NCI-H187 (cell line): ENCODE measurements around the gene ARHGEF19.
"Not testable (repeated sequence)": the region's sequence is repeated elsewhere in the genome, so short reads cannot be mapped to it uniquely, and the experiment has no call there.

Experiments
- DNase-seq, 2 experiments: peaks; one replicate each; lab custom pipeline; 2025; lab: John Stamatoyannopoulos, UW

The ARHGEF19 gene

DNA sequence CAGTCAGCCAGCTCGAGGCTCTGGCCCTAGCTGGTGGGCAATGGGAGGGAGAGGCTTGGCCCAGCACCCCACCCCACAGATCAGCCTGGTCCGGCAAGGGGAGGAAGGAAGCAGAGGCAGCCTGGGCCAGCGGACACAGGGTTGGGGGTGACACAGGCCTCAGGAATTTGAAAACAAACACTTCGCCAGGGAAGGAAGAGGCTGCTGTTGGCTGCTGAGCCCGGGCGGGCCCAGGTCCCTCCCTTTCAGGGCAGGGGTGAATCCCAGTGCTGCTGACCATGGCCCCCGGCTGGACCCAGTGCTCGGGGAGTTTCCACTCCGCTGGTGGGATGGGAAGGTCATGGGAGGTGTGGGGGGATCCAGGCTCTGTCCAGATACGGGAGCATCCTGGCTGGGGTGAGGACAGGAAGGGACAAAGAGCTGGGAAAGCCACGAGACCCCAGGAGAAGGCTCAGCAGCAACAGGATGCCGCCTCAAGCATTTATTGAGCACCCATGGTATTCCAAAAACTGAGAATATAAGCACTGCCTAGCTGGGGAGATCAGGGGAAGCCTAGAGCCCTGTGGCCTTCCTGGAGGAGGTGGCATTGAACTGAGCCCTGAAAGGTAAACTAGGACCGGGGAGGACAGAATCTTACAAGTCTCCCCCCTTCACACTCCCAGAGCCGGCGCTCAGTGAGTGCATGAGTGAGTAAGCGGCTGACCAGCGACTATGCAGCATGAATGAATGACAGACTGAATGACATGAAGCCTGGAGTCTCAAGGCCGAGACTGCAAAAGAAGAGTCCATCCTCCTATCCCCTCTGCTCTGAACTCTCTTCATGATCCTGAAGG lies 30.3 kb downstream of the ARHGEF19 start:
- no peak for DNase-seq

DNA sequence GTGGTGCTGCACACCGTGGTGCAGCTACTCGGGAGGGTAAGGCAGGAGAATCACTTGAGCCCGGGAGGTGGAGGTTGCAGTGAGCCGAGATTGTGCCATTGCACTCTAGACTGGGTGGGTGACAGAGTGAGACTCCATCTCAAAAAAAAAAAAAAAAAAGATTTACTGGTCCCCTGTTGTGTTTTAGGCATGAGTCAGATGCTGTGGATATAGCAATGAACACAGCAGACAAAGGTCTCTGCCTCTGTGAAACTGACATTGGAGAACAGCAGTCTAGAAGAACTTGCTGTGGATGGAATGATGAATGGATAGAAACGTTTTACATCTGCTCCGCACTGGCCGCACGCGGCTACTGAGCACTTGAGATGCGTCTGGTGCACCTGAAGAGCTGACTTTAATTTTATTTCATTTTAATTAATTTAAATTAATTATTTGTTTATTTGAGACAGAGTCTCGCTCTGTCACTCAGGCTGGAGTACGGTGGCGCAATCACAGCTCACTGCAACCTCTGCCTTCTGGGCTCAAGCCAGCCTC lies 32.1 kb downstream of the ARHGEF19 start:
- DNase-seq: no peak

DNA sequence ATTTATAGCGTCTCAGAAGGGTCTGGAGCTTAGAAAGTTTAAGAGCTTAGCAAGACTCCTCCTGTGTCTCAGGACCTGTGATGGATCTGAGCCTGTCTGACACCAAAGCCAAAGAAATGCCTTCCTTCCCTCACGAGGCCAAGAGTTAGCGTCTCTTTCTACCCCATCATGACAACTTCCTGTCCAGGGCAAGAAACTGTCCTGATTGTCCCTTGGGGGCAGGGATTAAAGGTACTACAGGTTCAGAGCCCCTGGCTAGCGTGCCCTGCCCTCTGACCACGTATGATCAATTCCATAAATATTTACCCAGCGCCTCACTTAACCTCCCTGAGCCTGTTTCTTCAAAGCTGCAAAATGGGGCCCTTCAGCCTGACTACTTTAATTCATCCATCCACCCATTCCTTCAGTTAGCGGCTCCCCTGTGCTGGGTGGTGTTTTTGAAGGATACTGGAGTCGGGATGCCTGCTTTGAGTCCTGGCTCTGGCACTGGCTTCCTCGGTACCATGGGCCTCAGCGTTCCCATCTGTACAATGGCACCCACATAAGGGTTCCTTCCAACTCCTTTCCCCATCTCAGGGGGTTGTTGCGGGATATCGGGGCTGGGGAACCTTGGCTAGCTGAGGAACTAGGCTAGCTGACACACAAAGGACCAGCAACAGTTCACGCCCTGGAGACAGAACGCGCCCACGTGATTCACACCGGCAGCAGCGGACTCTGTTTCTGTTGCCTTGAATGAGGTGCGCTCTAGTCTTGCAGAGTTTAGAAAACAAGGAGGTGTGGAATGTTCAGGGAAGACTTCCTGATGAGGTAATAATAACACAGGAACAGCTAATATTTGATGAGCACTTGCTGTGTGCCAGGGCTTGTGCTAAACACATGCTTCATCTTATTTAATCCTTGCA lies 33.6 kb downstream of the ARHGEF19 start:
- DNase-seq: no peak

DNA sequence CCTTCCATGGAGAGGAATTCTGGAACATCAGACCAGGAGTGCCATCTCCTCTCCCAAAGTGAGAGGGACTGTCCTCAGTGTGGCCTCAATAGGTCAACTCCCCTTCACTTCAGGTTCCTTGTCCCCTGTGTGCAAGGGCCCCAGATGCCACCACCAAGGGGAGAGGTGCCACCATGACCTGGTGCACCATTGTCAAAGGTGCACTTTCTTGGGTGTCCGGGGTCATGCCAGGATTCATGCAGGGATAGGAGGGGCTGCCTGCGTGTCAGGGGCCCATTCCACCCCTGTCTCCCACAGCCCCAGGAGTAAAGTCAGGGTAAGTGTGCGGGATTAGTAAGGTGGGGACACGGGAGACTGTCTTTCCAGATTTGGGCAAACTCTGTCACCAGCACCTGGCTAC lies 35.1 kb downstream of the ARHGEF19 start:
- no peak for DNase-seq

DNA sequence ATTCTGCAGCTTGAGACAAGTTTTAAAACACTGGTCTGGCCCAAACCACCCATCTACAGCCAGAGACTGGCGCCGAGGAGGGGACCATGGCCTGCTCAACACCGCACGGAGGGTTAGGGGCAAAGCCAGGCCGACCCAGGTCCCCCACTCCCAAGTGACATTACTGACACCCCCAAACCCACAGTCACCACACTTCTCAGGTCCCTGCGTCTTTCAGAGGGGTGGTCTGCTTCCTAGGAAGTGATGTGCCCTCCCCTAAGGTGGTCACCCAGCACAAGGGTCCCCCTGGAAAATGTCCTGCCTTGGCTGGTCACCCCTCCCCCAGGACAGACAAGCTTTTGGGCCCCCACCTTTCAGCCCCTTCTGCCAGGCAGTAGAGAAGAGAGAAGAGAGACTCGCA lies 35.8 kb downstream of the ARHGEF19 start:
- no peak for DNase-seq

DNA sequence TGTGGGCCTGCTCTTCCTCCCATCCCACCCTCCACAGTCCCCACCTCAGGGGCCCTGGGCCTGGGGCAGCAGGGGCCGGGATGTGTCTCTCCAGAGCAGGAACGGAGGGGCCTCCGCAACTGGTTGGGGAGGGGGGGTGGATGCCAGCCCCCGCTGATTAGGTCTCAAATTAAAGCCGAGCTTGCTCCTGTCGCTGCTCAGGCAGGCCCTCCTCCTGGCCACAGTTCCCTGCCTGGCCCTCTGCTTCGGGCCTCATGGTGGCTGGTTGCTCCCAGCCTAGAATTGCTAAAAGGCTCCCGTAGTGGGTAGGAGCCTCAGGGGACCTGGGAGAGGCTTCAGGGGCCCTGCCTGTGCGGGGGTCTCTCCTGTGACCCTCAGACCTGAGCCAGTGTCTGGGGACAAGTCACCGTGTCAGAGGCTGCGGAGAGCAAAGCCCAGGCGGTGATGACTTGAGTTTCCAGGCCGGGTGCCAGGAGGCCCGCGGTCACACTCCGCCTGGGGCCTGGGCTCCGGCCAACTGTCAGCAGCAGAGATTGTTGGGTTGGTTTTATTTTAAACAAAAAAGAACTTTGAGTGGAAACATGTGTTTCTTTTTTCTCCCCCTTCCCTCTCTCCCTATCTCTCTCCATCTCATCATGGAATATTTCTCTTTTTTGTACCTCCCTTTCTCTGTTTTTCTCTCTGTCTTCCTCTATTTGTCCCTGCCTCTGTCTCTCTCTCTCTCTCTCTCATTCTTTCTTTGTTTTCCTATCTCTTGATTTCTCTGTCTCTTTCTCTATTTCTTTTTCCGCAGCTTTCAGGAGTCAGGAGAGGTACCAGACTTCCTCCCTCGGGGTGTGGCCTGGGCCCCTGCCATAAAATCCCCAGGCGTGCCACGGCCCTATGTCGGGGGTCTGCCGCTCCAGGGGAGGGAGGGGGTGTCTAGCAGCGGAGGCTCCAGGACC lies 36.6 kb downstream of the ARHGEF19 start:
- no peak for DNase-seq

DNA sequence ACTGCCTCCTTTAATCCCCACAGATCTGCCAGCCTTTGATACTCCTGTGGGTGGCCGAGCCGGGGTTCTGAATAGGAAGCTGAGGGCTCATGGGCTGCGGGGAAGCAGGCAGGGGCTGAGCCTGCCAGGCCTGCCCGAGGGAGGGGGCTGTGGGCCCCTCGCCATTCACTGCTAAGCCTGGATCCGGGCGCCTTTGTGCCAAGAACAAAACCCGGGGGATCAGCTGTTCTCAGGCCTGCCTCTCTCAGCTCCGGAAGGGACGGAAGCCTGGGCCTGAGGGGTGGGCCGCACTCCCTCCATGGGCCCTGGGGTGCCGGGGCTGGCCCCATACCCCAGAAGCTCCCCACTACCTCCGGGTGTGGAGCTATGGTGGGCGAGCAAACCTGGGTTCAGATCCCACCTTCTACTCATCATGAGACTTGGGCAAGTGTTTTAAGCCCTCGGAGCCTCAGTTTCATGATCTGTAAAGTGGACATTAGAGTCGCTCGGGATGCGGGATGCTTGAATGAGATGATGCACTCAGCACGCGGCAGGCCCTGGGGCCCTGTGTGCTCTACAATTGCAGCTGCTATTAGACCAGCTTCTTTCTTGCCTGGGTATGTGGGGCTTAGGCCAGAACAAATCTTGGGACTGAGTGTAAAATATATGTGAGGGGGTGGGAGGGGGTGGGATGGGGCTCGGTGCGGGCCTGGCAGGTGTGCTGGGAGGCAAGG lies 37.4 kb downstream of the ARHGEF19 start:
- no peak for DNase-seq

DNA sequence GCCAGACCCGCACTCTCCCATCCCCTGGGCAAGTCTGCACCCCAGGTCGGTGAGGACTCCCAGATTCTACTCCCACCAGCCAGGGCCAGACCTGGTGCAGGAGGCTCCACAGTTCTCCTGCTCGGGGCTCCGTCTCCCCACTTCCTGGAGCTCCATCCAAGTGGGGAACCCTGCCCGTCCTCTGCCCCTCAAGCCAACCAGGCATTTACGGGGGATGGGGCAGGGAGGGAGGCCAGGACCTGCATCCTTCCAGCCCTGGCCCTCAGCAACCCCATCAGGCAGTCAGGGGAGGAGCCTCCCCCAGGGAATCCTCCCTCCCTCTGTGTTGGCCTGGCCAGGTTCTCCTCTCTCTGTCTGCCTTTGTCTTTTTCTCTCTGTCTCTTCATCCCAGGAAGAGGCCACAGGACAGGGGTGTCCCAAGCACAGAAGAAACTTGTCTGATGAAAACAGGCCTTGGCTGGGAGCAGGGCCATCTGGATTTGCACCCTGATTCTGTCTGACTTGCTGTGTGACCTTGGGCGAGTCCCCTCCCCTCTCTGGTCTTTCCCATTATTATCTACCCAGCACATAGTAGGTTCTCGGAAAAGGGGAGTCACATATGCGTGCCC lies 38.1 kb downstream of the ARHGEF19 start:
- DNase-seq: no peak

DNA sequence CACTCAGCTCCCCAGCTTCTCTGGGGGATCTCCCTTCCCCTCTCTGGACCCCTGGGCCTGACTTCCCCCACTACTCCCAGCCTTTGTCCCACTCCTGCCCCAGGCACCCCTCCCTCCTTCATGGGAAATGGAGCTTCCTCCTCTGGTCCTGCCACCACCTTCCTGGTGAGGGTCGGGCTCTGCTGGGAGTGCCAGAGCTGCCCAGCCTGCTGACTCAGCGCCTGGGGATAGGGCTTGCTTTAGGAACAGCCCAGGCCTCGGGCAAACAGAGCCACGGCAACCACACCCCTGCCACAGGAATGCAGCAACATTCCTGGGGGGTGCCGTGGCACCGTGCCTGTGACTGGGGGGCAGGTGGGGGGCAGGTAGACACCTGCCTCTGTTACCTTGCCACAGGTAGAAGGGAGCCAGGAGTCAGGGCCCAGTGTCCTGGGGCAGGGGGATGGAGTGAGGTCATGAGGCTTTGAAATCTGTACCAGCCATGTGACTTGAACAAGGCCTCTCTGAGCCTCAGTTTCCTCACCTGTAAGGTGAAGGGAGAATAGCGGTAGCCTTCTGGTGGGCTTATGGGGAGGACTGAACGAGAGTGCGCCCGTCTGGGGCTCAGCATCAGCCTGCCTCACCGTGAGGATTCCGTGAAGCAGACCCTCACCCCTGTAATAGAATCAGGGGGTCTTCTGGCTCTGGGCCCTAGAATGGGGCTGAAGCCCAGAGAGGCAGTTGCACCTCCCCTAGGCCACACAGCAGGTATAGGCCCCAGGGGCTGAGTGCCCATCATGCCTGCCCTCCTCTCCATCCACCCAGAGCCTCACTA lies 38.8 kb downstream of the ARHGEF19 start:
- no peak for DNase-seq

DNA sequence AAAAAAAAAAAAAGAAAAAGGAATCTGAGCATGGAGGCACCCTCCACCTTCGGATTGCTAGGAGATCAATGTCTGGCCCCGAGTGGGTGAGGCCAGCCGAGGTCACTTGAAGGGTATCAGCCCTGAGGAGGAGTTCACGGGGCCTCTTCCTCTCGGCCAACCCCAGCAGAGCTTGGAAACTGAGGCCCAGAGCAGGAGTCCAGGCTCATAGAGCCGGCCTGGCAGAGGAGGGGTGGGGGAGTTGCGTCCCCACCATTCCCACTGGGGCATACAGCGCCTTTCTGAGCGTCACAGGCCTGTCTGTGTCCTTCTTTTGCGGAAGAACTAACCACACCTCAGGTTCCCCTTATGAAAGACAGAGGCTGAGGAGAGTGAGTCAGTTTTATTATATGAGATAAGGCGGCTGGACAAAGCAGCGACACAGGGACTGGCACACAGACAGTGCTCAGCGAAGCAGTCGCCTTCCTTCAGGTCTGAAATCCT lies 39.4 kb downstream of the ARHGEF19 start:
- DNase-seq: no peak

DNA sequence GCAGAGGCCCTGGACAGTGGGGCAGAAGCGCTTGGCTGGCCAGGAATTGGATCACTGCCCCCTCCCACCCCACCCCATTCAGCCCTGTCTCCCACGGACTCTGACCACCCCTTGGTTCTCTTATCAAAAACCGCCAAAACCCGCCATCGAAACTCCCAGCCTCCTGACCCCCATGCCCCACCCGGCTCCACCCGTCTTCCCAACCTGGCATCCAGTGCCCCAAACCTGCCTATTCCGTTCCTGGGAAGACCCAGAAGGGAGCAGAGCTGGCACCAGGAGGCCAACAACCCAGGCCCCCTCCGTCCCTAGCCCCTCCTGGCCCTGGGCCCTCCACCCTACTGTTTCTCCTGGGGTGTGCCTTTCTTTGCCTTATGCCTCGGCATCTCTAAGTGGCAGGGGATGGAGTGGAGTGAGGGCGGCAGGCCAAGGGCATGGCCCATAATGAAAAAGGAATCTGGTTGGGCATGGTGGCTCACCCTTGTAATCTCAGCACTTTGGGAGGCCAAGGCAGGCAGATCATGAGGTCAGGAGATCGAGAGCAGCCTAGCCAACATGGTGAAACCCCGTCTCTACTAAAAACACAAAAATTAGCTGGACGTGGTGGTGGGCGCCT lies 40.1 kb downstream of the ARHGEF19 start:
- DNase-seq: no peak

DNA sequence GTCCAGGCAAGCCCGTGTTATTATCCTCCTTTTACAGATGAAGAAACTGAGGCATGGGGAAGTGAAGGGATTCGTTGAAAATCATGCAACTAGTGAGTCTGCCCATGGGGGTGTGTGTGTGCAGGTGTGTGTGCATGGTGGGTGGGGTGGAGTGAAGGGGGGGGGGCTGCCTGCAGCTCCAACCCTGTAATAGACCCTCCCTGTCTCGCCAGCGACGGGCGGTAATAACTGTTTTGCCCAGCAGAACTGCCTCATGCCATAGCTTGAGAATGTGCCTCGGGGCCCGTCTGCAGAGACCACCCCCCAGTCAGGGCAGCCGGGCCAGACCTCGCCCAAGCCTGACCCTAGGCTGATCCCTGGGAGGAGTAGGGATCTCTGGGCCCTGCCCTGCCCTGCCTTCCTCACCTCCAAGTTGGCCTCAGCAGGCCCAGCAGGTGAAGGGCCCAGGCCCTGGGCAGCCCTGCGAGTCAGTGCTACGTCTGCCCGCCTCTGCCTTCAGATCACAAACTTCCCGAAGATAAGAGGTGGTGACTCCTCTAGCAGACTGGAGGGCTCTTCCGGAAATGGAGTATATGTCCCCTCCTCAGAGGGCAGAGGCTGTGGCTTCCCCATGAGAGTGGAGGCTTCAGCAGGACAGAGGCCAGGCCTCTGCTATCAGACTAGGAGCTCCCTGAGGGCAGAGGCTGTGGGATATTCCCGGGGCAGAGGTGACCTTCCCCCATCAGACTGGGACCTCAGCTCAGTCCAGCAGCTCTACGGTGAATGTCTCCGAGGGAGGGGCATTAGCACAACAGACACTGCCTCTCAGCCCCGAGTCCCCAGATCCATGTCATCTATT lies 40.9 kb downstream of the ARHGEF19 start:
- no peak for DNase-seq

DNA sequence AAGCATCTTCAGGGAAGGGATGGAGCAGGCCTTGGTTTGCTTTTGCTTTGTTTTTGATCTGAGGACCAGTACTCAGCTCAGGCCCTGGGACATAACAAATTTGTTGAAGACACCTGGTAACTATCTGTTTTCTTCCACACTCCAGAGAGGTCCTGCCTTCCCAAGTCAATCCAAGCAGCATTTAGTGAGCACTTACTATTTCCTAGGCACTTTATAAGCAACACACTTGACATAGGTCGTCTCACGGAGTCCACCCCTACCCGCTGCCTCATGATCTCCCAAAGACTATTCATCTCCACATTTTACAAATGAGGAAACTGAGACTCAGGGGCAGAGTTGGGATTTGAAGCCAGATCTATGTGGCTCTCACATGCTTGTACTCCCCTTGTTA lies 42.2 kb downstream of the ARHGEF19 start:
- DNase-seq: no peak

DNA sequence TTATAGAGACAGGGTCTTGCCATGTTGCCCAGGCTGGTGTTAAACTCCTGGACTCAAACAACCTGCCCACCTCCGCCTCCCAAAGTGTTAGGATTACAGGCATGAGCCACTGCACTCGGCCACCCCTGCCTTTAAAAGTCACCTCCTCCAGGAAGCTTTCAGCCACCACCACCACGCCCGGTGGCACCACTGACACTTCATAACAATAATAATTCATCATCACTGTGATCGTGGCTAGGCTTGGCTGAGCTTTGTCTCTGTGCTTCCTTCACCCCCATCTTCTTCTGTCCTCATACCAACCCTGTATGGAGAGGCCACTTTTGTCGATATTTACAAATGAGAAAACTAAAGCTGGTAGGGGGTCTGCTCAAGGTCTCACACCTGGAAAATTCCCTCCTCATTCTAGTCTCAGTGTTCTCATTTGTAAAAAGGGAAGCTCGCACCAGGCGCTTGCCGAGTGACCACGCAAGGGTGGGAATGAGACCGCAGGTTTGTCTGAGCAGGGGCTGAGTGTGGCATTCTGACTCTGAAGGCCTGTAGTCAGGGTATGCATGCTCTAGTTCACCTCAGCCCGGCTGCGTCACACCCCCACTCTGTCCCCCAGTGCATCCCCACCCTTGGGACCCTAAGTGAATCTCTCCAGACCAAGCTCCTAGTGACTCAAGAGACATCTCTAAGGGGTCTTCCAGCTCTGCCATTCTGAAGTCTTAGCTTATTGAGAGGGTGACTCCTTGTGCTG lies 43.7 kb downstream of the ARHGEF19 start:
- DNase-seq: no peak

DNA sequence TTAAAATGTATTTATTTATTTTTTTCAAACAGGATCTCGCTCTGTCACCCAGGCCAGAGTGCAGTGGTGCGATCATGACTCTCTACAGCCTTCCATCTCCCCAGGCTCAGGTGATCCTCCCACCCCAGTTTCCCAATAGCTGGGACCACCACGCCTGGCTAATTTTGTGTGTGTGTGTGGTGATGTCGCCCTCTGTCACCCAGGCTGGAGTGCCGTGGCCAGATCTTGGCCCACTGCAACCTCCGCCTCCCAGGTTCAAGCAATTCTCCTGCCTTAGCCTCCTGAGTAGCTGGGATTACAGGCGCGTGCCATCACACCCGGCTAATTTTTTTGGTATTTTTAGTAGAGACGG lies 44.3 kb downstream of the ARHGEF19 start:
- not testable (repeated sequence) for DNase-seq

DNA sequence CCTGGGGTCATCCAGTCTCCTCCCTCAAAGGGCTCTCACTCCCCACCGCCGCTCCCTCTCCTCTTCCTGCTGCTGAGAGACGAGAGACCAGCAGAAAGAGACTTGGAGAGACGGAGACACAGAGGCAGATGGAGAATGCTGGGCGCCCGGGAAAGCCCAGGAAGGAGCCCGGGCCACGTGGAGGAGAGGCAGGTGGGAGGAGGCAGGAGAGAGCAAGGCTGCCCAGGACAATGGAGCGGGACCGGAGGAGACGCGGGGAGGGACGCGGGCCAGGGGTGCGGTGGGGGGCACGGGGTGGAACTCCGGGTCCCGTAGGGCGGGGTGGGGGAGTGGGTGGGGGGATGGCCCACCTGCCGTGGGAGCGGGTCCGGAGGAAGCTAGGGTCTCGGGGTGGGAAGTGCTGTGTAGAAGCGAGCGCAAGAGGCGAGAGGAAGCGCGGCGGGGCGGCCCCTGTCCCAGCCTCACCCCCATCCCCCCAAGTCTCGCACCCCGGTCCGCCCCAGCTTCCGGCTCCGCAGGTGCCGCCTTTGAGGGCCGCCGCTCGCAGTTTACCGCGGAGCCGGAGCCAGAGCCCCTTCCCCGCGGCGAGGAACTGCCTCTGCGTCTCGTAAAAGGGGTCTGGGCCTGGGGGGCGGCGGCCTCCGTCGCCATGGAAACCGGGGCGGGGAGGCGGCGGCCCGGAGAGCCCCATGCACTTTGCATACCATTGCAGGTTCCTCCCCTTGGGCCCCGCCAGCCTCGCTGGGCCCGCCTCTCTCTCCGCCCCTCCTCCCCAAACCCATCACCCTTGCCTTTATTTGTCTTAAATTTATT lies 44.9 kb downstream of the ARHGEF19 start:
- no peak for DNase-seq

DNA sequence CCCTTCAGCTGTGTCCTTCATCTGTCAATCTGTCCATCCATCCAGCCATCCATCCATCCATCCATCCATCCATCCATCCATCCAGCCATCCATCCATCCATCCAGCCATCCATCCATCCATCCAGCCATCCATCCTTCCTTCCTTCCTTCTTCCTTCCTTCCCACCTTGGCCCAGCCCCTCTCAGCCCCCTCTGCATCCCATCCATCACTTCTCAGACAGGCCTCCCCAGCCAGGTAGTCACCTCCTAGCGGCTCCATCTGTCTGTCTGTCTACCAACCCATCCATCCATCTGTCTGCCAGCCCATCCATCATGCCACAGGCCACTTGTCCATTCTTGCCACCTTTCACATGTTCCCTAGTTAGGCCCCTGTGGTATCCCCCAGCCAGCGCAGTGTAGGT lies 46.3 kb downstream of the ARHGEF19 start:
- no peak for DNase-seq
